Esophagus mucosa (tissue), 1 donor: ENCODE results near the gene SLC2A1. TPM values are rescaled to one million over a fixed set of nuclear protein-coding genes. Genes with fewer than 3 reads are reported as not detected.

Experiments
- ATAC-seq: fragments of 200-7000 bp; cut with Tn5 transposase; one replicate; pipeline ENCODE4 v1.9.1; 2020
- total RNA-seq: library from RNA; stranded (reverse); gene quantifications from one replicate; pipeline ENCODE4 v1.2.4, GENCODE V29; 2023
- donor health status: DM: yes; HTN: yes; CAD: no.

SLC2A1 gene
- total RNA-seq, 1 donor from 2014 or later: 243 TPM

- no peak for ATAC-seq
Observed at GRCh38 chr1:42888013-42888633, 70.5 kb downstream of the SLC2A1 start.

- no peak for ATAC-seq
Observed at GRCh38 chr1:42887366-42887765, 71.3 kb downstream of the SLC2A1 start.

DNA sequence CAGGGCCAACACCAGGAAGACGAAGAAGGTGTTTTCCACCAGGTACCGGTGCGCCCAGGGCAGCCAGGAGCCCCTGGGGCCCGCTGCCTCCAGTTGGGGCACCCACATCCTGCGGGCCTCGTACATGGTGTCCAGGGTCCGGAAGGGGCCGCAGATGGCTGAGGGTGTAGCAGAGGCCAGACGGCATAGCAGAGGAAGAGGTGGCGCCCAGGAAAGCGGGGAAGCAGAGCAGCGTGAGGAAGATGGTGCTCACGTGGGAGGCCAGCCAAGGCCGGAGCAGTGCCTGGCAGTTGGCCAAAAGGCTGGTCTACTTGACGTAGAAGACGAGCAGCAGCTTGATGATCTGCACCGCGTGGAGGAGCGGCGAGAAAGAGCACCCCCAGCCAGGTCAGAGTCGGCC lies 71.9 kb downstream of the SLC2A1 start:
- ATAC-seq: no peak

GRCh38 chr1:42886046-42886739 lies 72.5 kb downstream of the SLC2A1 start:
- ATAC-seq: no peak

GRCh38 chr1:42880384-42880783 lies 78.3 kb downstream of the SLC2A1 start:
- ATAC-seq: no peak

- ATAC-seq: no peak
Observed at GRCh38 chr1:42877380-42877779, 81.3 kb downstream of the SLC2A1 start.

- ATAC-seq: no peak
Observed at GRCh38 chr1:42876009-42876408, 82.7 kb downstream of the SLC2A1 start.

Other genes with a start within 250 kb of the SLC2A1 start
- not detected for gene CLDN19, start 218.6 kb downstream of the SLC2A1 start, total RNA-seq
- gene P3H1, start 191.8 kb downstream of the SLC2A1 start, total RNA-seq: 7.1 TPM
- 6.1 TPM for gene C1orf50, start 191.6 kb downstream of the SLC2A1 start, total RNA-seq
- gene TMEM269, start 173.9 kb downstream of the SLC2A1 start, total RNA-seq: 0.08 TPM
- gene ERMAP, start 141.7 kb downstream of the SLC2A1 start, total RNA-seq: 10.6 TPM
- gene SVBP, start 141.5 kb downstream of the SLC2A1 start, total RNA-seq: 14.3 TPM
- gene ZNF691, start 112.3 kb downstream of the SLC2A1 start, total RNA-seq: 3.9 TPM
- gene EBNA1BP2, start 213.4 kb upstream of the SLC2A1 start, total RNA-seq: 48.7 TPM
- gene CFAP57, start 213.5 kb upstream of the SLC2A1 start, total RNA-seq: 0.12 TPM